Effector memory CD4-positive, alpha-beta T cell (primary cell): ENCODE data around the gene LYPD1.

Experiments used
- DNase-seq, 3 donors: peaks; one replicate each; pipeline ENCODE4 v3.0.0-alpha.2; 2020
- H3K27ac ChIP-seq: 2 replicates; pipeline ENCODE4 v1.7.0; 2013; ENCODE audit warnings: mild to moderate bottlenecking, low read length, moderate library complexity; ENCODE audit not compliant: insufficient read depth, poor library complexity, severe bottlenecking
- H3K27me3 ChIP-seq: replicated peaks from 2 replicates; pipeline ENCODE4 v1.7.0; 2013; ENCODE audit warnings: mild to moderate bottlenecking, low read length; ENCODE audit not compliant: insufficient read depth, control insufficient read depth, poor library complexity, severe bottlenecking
- H3K36me3 ChIP-seq: 2 replicates; pipeline ENCODE4 v1.7.0; 2013; ENCODE audit warnings: mild to moderate bottlenecking, low read length, moderate library complexity; ENCODE audit not compliant: control insufficient read depth, insufficient read depth
- H3K4me1 ChIP-seq: 2 replicates; pipeline ENCODE4 v1.7.0; 2013; ENCODE audit warnings: low read length, mild to moderate bottlenecking; ENCODE audit not compliant: control insufficient read depth, insufficient read depth, poor library complexity, severe bottlenecking
- H3K4me3 ChIP-seq: 2 replicates; pipeline ENCODE4 v1.7.0; 2013; ENCODE audit warnings: low read length, low read depth, mild to moderate bottlenecking; ENCODE audit not compliant: insufficient read depth, poor library complexity, severe bottlenecking
- H3K9me3 ChIP-seq: 2 replicates; pipeline ENCODE4 v1.7.0; 2013; ENCODE audit warnings: mild to moderate bottlenecking, low read length, moderate library complexity; ENCODE audit not compliant: control insufficient read depth

The LYPD1 gene

DNA sequence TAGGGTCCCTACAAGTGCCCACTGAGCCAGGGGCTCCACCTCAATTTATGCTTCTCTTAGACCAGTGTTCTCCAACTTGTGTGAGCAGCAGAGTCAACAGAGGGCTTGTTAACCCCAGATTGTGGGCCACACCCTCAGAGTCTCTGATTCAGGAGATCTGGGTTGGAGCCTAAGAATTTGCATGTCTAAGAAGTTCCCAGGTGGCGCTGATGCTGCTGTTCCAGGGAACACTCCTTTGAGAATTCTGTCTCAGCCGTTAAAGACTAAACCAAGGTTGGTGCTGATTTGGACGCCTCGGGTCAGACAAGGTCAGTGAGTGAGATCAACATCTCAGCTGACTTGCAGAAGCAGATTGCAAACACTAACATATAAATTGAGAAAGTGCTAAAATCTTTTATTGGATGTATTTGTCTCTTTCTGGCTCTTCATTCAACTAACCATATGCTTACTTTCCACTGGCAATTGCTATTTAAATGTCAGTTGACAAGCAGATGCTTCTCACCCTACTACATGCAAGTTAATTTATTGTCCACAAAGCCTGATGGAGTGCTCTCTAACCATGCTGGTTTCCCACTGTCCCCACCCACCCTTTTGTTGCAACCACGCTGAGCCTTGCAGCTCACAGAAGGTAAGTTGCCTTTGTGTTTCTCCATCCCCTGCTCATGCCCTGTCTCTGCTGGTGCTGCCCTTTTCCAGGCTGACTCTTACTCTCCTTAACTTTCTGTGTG, 31.5 kb downstream of the LYPD1 start:
- no peak for DNase-seq
- Histone ChIP-seq H3K9me3 (no peaks in the 10 kb centered on the region), H3K36me3 (no peaks in the 10 kb centered on the region), H3K27ac (no peak overlapping the region), H3K4me1 (no peaks in the 10 kb centered on the region), H3K4me3 (no peak overlapping the region), H3K27me3 (no peaks in the 10 kb centered on the region)

DNA sequence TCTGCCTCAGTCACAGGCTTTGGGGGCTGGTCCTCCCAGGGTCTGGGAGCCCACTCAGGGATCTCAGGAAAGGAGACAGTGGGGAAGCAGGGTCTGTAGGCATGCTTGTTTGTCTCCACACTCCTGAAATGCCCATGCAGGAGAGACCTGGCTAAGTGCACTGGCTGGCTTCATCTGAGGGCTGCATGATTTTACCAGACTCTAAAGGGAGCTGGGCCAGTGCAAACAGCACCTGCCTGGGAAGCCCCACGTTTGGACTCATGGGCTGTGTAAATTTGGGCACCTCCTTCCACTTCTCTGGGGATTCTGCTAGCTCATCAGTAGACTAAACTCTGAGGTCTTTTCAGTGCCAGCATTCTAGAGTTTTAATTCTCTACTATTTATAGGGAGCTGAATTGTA, 33.7 kb downstream of the LYPD1 start:
- H3K27me3 ChIP-seq = no peaks in the 10 kb centered on the region
- DNase-seq = no peak
- no peaks in the 10 kb centered on the region for H3K36me3 ChIP-seq
- no peak overlapping the region for H3K4me3 ChIP-seq
- H3K4me1 ChIP-seq = no peaks in the 10 kb centered on the region
- H3K9me3 ChIP-seq = no peaks in the 10 kb centered on the region
- H3K27ac ChIP-seq = no peak overlapping the region

DNA sequence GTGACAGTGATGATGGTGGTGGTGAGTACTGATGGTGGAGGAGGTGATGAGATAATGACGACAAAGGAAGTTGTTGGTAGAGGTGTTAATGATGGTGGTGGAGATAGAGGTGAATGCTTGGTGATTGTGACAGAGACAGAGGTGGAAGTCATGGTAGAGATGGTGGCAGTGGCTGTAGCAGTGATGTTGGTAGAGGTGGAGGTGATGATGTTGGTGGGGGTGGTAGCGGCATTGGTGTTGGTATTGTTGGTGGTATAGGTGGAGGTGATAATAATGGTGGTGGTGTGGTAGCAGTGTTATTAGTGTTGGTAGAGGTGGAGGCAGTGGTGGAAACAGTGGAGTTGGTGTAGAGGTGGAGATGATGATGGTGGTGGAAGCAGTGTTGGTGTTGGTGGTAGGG, 36.4 kb downstream of the LYPD1 start:
- Histone ChIP-seq H3K9me3 (no peaks in the 10 kb centered on the region), H3K4me3 (no peak overlapping the region), H3K27ac (no peak overlapping the region), H3K4me1 (no peaks in the 10 kb centered on the region), H3K27me3 (no peaks in the 10 kb centered on the region), H3K36me3 (no peaks in the 10 kb centered on the region)
- no peak for DNase-seq

DNA sequence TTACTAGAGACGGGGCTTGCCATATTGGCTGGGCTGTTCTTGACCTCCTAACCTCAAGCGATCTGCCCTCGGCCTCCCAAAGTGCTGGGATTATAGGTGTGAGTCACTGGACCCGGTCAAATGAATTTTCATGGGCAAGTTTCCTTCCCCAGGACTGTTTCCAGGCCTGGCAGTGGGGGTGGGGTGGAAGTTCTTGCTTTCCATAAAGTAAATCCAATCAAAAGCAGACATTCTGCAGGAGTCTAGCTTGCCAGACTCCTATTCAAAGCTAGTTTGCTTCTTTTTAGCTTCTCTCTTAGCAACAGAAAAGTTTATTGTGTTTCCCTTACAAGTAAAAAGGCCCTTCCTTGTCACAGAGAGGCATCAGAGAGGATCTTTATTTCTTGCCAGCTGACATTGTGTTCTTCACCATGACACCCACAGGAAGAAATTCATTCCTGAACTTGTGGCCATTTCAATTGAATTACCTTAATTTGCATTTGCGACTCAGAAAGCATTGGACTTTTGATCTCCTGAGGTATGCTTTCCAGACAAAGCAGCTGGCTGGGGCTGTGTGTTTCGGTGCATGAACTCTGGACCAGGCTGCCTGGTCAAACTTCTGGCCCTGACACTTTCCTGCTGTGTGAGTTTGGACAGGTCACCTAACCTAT, 37.9 kb downstream of the LYPD1 start:
- no peak for DNase-seq

DNA sequence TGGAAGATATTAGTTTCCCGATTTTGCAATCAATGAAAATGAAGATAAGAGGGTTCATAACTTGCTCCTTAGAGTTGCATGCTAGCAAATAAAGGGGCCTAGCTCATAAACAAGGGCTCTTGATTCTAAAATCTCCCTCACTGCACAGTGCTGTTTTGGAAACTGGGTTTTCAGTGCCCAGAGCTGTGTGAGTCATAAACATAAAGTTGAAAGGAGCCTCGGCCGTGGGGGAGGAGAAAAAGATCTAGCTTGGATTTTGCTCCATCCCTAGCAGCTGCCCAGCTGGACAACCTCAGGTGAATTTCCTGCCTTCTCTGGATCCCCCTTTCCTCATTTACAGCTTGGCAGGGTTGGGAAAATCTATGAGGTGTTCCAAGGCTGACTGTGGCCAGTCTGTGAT, 42.5 kb downstream of the LYPD1 start:
- H3K27me3 ChIP-seq = no peaks in the 10 kb centered on the region
- no peaks in the 10 kb centered on the region for H3K36me3 ChIP-seq
- H3K4me3 ChIP-seq = no peak overlapping the region
- H3K9me3 ChIP-seq = no peaks in the 10 kb centered on the region
- no peak for DNase-seq
- H3K27ac ChIP-seq = no peak overlapping the region
- H3K4me1 ChIP-seq = no peaks in the 10 kb centered on the region

More for the DNA sequence above, 37.9 kb downstream of the LYPD1 start:
- no peaks in the 10 kb centered on the region for H3K9me3 ChIP-seq
- H3K4me1 ChIP-seq = no peaks in the 10 kb centered on the region
- no peak overlapping the region for H3K27ac ChIP-seq
- H3K27me3 ChIP-seq = no peaks in the 10 kb centered on the region
- no peak overlapping the region for H3K4me3 ChIP-seq
- no peaks in the 10 kb centered on the region for H3K36me3 ChIP-seq

DNA sequence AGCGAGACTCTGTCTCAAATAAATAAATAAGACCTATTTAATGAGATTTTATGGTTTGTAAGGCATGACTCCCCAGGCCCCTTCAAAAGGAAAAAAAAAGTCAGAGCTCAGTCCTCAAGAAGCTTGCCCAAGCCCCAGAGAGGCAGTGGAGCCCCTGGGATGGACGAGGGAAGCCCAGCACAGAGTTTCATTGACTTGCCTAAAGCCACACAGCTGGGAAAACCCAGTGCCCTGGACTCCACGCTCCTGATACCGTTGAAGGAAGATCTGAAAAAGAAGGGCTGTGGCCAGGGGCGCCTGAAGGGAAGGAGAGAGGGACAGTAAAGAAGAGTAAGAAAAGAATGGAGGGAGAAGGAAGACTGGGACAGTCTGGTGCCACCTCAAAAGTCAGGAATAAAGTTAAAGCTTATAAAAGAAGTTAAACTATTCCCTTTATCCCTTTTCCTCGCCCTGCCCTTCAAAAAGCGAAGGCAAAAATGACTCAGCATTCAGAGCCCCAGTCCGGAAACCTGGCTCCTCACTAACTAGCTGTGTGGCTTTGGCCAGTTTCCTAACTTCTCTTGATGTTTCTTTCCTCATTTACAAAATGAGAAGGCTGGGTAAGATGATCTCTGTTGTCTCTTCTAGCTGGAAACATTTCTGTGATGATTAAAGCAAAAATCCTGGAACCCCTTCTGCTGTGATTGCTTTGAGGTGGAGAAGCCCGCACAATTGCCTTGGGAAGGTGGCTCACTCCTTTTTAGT, 46.7 kb downstream of the LYPD1 start:
- H3K36me3 ChIP-seq = no peaks in the 10 kb centered on the region
- no peak overlapping the region for H3K4me3 ChIP-seq
- no peaks in the 10 kb centered on the region for H3K9me3 ChIP-seq
- no peaks in the 10 kb centered on the region for H3K27me3 ChIP-seq
- no peak overlapping the region for H3K27ac ChIP-seq
- DNase-seq = no peak
- no peaks in the 10 kb centered on the region for H3K4me1 ChIP-seq

DNA sequence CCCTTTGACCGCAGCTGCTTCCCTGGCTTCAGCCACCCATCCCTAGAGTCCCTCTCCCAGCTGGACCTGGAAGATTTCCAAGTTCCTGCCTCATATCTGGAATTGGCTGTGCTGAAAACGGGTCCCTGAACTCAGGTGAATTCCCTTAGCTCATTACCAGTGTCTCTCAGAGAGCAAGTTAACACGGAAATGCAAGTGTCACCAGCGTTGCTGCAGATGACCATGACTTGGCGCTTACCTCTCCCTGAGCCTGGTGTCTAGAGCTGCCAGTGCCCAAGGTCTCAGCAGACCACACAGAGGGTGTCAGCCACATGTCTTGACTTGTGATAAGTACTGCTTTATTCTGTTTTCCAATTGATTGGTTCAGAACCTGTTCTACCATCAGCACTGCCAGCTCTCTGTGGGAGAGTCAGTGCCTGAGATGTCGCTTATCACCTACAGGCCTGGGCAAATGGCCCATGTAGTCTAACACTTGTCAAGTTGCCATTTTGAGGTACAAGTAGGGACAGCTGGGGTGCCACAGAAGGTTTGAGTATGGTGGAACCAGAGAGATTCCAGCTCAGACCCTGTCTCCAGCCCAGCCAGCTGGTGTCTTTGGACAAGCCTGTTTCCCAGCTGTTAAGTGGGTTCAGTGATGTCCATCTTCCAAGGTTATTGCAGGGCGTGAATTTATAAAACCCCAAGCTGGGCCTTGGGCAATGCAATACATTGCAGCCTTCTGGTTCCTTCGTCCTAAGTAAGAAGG, 48.7 kb downstream of the LYPD1 start:
- Histone ChIP-seq H3K4me3 (no peak overlapping the region), H3K4me1 (no peaks in the 10 kb centered on the region), H3K27me3 (no peaks in the 10 kb centered on the region), H3K9me3 (no peaks in the 10 kb centered on the region), H3K27ac (no peak overlapping the region), H3K36me3 (no peaks in the 10 kb centered on the region)
- no peak for DNase-seq

DNA sequence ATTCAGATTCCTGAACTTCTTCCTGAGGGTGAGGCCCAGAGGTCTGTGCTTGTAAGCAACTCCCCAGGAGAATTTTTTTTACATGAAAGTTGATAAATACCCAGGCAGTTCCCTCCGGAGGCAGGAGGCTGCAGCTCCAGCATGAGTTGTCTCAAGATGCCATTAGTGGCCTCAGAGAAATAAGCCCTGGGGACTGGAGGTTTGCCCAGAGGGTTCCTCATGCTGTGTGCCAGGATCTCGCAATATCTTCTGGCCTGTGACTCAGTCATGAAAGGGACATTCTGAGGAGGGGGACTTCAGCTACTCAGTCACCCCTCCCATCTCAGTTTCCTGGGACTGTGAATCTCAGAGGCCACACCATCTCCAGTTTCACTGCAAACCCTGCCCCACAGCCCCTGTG, 49.9 kb downstream of the LYPD1 start:
- no peak overlapping the region for H3K4me3 ChIP-seq
- no peaks in the 10 kb centered on the region for H3K9me3 ChIP-seq
- no peak overlapping the region for H3K27ac ChIP-seq
- DNase-seq = no peak
- no peaks in the 10 kb centered on the region for H3K27me3 ChIP-seq
- H3K36me3 ChIP-seq = no peaks in the 10 kb centered on the region
- H3K4me1 ChIP-seq = no peaks in the 10 kb centered on the region

DNA sequence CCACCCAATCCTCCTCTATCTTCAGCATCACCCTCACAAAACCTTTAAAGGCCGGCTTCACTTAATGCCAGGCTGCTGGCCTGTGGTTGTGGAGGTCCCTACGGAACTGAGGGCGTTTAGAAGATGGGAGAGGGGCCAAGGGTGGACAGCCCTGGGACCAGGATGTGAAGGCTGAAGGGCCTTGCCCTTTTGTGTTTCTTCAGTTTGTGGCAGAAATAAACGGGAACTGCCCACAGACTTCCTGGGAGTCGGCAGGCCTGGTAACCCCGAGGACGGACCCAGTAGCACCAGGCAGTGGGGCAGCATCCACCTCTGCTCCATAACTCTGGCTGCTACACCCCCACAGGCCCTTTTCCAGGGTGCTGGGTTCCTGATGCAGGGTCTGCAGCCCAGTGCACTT, 51.3 kb downstream of the LYPD1 start:
- no peak overlapping the region for H3K27ac ChIP-seq
- H3K27me3 ChIP-seq = no peaks in the 10 kb centered on the region
- no peaks in the 10 kb centered on the region for H3K36me3 ChIP-seq
- no peak for DNase-seq
- no peaks in the 10 kb centered on the region for H3K4me1 ChIP-seq
- H3K4me3 ChIP-seq = no peak overlapping the region
- no peaks in the 10 kb centered on the region for H3K9me3 ChIP-seq
